ENCODE data around the gene MESP2. TPM values are rescaled to one million over a fixed set of nuclear protein-coding genes. Genes with fewer than 3 reads are reported as not detected.

MESP2 gene
- total and polyA plus RNA-seq, 2 of the 13 experiments (the other 11 are each of a cell fraction or from before 2014, with no cell fraction given) = not detected

DNA sequence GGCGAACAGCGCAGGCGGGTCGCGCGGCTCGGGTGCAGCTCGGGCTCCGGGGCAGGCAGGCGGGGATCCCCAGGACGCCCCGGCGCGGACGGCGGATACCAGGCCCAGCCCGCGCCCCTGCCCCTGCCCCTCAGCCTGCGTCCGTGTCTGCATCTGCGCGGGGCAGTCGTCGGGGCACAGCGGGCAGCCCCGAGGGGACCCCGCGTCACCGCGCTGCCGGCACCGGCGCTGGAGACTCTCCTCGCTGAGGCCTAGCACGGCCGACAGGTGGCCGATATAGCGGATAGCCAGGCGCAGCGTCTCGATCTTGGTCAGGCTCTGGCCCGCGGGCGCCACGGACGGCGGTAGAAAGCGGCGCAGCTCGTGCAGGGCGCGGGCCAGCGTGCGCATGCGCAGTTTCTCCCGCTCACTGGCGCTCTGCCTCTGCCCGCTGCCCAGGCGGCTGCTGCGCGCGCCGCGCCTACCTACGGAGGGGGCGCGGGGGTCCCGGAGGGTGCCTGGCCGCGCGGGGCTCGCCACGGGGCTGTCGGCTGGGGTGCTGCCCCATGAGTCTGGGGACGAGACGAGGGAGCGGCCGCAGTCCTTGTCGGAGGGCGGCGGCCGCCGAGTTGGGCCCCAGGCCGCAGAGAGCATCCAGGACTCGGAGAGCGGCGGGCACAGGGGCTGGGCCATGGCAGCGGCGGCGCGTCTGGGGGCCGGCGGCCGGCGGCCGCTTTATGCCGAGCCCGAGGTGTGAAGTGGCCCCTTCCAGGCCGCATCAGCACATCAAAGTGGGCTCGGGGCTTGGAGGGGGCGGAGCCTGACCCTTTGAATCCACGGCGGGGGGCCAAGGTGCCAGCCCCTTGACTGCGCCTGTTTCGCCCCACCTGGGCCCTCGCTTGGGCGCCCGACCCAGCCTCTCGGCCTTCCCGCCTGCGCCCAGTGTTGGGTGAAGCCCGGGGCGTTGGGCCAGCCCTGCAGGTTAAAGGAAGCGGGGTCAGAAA, 25.3 kb upstream of the MESP2 start, which contains the start of gene MESP1 (continued):
- TF ChIP-seq, protein P1, sequence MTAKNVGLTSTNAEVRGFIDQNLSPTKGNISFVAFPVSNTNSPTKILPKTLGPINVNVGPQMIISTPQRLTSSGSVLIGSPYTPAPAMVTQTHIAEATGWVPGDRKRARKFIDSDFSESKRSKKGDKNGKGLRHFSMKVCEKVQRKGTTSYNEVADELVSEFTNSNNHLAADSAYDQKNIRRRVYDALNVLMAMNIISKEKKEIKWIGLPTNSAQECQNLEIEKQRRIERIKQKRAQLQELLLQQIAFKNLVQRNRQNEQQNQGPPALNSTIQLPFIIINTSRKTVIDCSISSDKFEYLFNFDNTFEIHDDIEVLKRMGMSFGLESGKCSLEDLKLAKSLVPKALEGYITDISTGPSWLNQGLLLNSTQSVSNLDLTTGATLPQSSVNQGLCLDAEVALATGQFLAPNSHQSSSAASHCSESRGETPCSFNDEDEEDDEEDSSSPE (CRISPR knock-in tag; IDR thresholded peaks at IDR 0.05) = peak; percentile 90
- TF ChIP-seq MAF1 (CRISPR knock-in tag; IDR thresholded peaks at IDR 0.05; ENCODE audit: borderline replicate concordance) (no peak), XRCC5 (optimal IDR thresholded peaks at IDR 0.05; ENCODE audit: low read length) (peak; percentile 82), ZNF768 (CRISPR knock-in tag; IDR thresholded peaks at IDR 0.05) (peak; percentile 38; the same call in 1 of the 2 replicates), ZNF850 (CRISPR knock-in tag; conservative IDR thresholded peaks at IDR 0.05) (no peak), NR2F2 (IDR thresholded peaks at IDR 0.05; ENCODE audit: borderline replicate concordance, low read depth) (no peak), HMGA1 (CRISPR knock-in tag; conservative IDR thresholded peaks at IDR 0.05) (no peak), ZNF766 (CRISPR knock-in tag; IDR thresholded peaks at IDR 0.05; ENCODE audit: borderline replicate concordance) (peak; percentile 90), ZNF841 (CRISPR knock-in tag; IDR thresholded peaks at IDR 0.05; ENCODE audit: borderline replicate concordance) (no peak), MXD4 (CRISPR knock-in tag; IDR thresholded peaks at IDR 0.05) (no peak), SOX13 (IDR thresholded peaks at IDR 0.05) (no peak), SOX13 (CRISPR knock-in tag; conservative IDR thresholded peaks at IDR 0.05 in 1 of 2, IDR thresholded peaks at IDR 0.05 in 1 of 2) (peak in 1 of 2 experiments; percentile 29; a peak in 1 of 4 replicates), ZNF792 (CRISPR knock-in tag; IDR thresholded peaks at IDR 0.05) (peak; percentile 69; the same call in 1 of the 2 replicates), ZNF501 (CRISPR knock-in tag; IDR thresholded peaks at IDR 0.05) (0 out of 2 replicates have a peak, but pooled peaks have one; percentile 33), GABPB1 (CRISPR knock-in tag; IDR thresholded peaks at IDR 0.05) (peak; percentile 59), HDAC2 (CRISPR knock-in tag; IDR thresholded peaks at IDR 0.05) (peak; percentile 71; the same call in 1 of the 2 replicates), TMF1 (CRISPR knock-in tag; IDR thresholded peaks at IDR 0.05; ENCODE audit: low read depth) (peak; percentile 50; the same call in 1 of the 2 replicates), ZC3H13 (CRISPR knock-in tag; IDR thresholded peaks at IDR 0.05) (no peak)
- TF ChIP-seq, protein P2, sequence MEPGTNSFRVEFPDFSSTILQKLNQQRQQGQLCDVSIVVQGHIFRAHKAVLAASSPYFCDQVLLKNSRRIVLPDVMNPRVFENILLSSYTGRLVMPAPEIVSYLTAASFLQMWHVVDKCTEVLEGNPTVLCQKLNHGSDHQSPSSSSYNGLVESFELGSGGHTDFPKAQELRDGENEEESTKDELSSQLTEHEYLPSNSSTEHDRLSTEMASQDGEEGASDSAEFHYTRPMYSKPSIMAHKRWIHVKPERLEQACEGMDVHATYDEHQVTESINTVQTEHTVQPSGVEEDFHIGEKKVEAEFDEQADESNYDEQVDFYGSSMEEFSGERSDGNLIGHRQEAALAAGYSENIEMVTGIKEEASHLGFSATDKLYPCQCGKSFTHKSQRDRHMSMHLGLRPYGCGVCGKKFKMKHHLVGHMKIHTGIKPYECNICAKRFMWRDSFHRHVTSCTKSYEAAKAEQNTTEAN (CRISPR knock-in tag; conservative IDR thresholded peaks at IDR 0.05) = peak; percentile 48; the same call in 1 of the 2 replicates
- TF ChIP-seq, protein P3, sequence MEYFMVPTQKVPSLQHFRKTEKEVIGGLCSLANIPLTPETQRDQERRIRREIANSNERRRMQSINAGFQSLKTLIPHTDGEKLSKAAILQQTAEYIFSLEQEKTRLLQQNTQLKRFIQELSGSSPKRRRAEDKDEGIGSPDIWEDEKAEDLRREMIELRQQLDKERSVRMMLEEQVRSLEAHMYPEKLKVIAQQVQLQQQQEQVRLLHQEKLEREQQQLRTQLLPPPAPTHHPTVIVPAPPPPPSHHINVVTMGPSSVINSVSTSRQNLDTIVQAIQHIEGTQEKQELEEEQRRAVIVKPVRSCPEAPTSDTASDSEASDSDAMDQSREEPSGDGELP (IDR thresholded peaks at IDR 0.05; ENCODE audit: borderline replicate concordance, low read depth) = no peak; the same call in 1 of the 2 replicates
- TF ChIP-seq, protein P4, sequence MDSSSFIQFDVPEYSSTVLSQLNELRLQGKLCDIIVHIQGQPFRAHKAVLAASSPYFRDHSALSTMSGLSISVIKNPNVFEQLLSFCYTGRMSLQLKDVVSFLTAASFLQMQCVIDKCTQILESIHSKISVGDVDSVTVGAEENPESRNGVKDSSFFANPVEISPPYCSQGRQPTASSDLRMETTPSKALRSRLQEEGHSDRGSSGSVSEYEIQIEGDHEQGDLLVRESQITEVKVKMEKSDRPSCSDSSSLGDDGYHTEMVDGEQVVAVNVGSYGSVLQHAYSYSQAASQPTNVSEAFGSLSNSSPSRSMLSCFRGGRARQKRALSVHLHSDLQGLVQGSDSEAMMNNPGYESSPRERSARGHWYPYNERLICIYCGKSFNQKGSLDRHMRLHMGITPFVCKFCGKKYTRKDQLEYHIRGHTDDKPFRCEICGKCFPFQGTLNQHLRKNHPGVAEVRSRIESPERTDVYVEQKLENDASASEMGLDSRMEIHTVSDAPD (CRISPR knock-in tag; IDR thresholded peaks at IDR 0.05) = 0 out of 2 replicates have a peak, but pooled peaks have one; percentile 19
- TF ChIP-seq, protein P5, sequence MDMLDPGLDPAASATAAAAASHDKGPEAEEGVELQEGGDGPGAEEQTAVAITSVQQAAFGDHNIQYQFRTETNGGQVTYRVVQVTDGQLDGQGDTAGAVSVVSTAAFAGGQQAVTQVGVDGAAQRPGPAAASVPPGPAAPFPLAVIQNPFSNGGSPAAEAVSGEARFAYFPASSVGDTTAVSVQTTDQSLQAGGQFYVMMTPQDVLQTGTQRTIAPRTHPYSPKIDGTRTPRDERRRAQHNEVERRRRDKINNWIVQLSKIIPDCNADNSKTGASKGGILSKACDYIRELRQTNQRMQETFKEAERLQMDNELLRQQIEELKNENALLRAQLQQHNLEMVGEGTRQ (IDR thresholded peaks at IDR 0.05; ENCODE audit: low read depth, low read length) = no peak
- TF ChIP-seq, protein P5 (CRISPR knock-in tag; IDR thresholded peaks at IDR 0.05; ENCODE audit: borderline replicate concordance) = no peak
